Measurements from ENCODE around the gene PCBP1.
"Not testable (repeated sequence)": the region's sequence is repeated elsewhere in the genome, so short reads cannot be mapped to it uniquely, and the experiment has no call there.

Gene PCBP1

DNA sequence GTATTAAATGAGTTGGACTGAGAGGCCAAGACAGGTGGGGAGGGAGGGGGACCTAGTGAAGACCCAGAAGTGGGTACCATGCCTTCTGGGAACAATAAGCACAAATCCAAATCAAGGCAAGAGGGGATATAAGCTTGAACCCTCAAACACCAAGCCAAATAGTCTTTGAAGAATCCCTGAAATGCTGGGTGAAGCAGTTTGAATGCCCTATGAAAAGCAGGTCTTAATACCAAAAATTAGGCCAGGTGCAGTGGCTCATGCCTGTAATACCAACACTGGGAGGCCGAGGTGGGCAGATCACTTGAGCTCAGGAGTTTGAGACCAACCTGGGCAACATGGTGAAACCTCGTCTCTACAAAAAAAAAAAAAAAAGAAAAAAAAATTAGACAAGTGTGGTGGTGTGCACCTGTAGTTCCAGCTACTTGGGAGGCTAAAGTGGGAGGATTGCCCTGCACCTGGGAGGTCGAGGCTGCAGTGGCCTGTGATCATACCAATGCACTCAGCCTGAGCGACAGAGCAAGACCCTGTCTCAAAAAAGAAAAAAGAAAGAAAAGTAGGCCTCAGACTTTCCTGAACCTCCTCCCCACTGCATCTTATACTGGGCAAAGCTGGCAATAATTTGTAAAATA lies 3.5 kb downstream of the PCBP1 start:
- TF ChIP-seq, protein P1, sequence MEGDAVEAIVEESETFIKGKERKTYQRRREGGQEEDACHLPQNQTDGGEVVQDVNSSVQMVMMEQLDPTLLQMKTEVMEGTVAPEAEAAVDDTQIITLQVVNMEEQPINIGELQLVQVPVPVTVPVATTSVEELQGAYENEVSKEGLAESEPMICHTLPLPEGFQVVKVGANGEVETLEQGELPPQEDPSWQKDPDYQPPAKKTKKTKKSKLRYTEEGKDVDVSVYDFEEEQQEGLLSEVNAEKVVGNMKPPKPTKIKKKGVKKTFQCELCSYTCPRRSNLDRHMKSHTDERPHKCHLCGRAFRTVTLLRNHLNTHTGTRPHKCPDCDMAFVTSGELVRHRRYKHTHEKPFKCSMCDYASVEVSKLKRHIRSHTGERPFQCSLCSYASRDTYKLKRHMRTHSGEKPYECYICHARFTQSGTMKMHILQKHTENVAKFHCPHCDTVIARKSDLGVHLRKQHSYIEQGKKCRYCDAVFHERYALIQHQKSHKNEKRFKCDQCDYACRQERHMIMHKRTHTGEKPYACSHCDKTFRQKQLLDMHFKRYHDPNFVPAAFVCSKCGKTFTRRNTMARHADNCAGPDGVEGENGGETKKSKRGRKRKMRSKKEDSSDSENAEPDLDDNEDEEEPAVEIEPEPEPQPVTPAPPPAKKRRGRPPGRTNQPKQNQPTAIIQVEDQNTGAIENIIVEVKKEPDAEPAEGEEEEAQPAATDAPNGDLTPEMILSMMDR (IDR thresholded peaks at IDR 0.05; ENCODE audit: low read depth, low read length) = no peak
- DNase-seq (ENCODE audit: low read depth, low spot score) = no peak
- in situ Hi-C loops (cut with HindIII; ENCODE audit: low sequenced_read_pairs) = no loop called here
- H3K4me3 ChIP-seq (ENCODE audit: low read depth, low read length) = no peak overlapping the region

DNA sequence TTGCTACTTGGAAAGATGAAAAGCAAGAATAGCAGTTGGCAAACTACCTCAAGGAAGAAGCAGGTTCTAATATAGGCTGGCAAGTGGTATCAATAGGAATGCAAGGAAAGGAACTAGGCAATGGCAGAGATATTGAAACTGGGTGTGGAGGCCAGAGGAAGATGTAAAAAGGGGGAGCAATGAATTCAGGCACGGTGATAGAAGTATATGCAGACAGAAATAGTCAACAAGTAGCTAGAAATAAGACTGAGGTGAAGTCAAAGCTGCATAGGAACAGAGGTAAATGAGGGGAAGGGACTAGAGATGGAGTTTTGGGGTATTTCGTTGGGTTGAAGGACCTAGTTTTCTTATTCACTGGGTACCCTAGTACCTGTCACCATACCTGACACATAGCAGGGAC lies 4.1 kb downstream of the PCBP1 start:
- DNase-seq (ENCODE audit: low read depth, low spot score) = no peak
- no peak overlapping the region for H3K4me3 ChIP-seq (ENCODE audit: low read depth, low read length)
- in situ Hi-C loops (cut with HindIII; ENCODE audit: low sequenced_read_pairs) = no loop called here
- TF ChIP-seq, protein P1 (IDR thresholded peaks at IDR 0.05; ENCODE audit: low read depth, low read length) = no peak

DNA sequence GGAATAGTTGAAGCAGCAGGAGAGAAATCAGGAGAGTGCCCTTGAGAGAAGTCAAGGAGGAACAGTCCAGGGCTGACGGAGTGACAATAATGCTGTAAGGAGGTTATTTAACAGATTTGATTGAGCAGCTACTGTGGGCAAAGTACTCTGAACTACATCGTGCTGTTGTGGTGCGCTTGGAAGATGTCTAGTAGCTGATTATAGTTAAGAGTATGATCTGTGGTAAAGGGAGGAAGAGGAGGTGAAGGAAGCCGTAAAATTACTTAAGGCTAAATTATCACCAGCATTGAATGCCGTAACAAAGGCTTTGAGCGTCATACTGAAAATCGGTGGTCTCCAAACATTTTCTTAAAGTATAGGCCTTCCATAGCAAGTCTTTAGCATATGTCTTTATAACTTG lies 4.5 kb downstream of the PCBP1 start:
- H3K4me3 ChIP-seq (ENCODE audit: low read depth, low read length) = no peak overlapping the region
- TF ChIP-seq, protein P1 (IDR thresholded peaks at IDR 0.05; ENCODE audit: low read depth, low read length) = no peak
- no peak for DNase-seq (ENCODE audit: low read depth, low spot score)
- in situ Hi-C loops (cut with HindIII; ENCODE audit: low sequenced_read_pairs) = no loop called here

DNA sequence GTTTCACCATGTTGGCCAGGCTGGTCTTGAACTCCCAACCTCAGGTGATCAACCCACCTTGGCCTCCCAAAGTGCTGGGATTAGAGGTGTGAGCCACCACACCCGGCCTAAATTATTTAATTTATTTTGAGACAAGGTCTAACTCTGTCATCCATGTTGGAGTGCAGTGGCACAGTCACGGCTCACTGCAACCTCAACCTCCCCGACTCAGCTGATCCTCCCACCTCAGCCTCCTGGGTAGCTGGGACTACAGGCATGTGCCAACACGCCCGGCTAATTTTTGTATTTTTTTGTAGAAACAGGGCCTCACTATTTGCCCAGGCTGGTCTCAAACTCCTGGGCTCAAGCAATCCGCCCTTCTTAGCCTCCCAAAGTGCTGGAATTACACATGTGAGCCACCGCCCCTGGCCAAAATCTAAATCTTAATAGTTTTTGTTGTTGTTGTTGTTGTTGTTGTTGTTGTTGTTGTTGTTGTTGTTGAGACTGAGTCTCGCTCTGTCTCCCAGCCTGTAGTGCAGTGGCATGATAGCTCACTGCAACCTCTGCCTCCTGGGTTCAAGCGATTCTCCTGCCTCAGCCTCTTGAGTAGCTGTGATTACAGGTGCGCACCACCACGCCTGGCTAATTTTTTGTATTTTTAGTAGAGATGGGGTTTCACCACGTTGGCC lies 5.4 kb downstream of the PCBP1 start:
- in situ Hi-C loops (cut with HindIII; ENCODE audit: low sequenced_read_pairs); H3K4me3 ChIP-seq (ENCODE audit: low read depth, low read length); DNase-seq (ENCODE audit: low read depth, low spot score): not testable (repeated sequence)

DNA sequence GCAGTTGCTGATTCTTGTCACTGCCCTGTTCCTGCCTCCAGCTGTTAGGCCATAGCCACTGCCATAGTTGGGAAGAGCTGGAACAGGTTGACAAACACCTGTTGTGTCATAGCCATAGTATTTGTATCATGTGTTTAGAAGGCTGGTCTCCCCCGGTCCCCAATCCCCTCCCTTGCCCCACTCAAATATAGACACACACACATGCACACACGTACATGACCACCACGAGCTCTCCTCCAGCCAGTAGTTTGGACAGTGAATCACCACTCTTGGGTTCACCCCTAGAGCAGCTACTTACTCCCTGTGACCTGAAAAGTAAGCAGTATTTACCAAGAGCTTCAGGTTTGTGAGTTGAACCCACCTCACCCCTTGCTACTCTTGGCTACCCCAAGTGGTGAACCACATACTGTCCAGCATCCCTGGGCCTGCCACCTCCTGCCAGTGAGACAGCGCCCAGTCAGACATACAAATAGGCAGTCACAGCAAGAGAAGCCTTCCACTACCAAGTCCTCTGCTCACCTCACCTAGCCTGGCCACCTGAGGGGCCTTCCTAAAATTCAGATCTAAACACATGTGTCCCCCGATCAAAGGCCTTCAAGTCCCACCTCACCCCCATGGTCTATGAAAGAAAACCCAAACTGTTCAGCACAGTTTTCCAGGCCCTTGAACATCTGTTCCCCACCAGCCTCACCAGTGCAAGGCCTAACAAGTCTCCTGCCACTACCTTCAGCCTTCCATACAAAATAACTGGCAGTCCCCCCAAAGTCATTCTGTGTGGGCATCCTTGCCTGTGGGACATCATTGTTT lies 7.1 kb downstream of the PCBP1 start:
- DNase-seq (ENCODE audit: low read depth, low spot score) = no peak
- in situ Hi-C loops (cut with HindIII; ENCODE audit: low sequenced_read_pairs) = no loop called here
- TF ChIP-seq, protein P1 (IDR thresholded peaks at IDR 0.05; ENCODE audit: low read depth, low read length) = no peak
- H3K4me3 ChIP-seq (ENCODE audit: low read depth, low read length) = no peak overlapping the region

DNA sequence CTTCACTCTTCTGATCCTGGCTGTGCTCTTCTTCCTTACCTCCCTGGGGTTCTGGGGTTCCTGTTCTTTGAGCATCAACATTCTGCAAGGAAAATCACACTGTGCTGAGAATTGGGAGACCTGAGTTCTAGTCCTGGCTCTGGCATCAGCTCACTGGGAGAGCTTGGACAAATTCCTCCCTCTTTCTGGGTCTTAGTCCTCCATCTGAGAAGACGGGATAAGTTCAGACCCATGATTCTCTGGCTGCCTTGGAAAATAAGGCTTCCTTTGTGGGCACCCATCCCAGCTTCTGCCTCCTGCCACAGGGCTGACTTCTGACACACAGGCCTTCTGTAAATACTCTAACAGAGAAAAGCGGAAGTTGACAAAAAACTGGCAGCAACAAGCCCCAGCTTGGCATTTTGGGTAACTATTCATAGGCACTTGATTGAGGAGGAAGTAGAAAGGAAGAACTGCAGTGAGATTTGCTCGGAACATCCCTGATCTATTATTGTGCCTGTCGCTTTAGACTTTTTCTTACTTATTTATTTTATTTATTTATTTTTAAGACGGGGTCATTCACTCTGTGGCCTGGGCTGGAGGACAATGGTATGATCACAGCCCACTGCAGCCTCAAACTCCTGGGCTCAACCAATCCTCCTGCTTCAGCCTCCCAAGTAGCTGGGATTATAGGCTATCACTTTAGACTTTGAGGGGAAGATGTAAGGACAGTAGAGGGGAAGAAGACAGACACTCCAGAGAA lies 7.9 kb downstream of the PCBP1 start:
- in situ Hi-C loops (cut with HindIII; ENCODE audit: low sequenced_read_pairs) = no loop called here
- TF ChIP-seq, protein P1 (IDR thresholded peaks at IDR 0.05; ENCODE audit: low read depth, low read length) = no peak
- peak; percentile 41 for DNase-seq (ENCODE audit: low read depth, low spot score)
- H3K4me3 ChIP-seq (ENCODE audit: low read depth, low read length) = no peak overlapping the region

Data from astrocyte of the spinal cord (primary cell).